Colonic mucosa (tissue), 4 donors: Measurements from ENCODE around the gene CACNA2D4. TPM values are rescaled to one million over a fixed set of nuclear protein-coding genes. Genes with fewer than 3 reads are reported as not detected.

Experiments
- DNase-seq: peaks from one replicate; pipeline ENCODE4 v3.0.0-alpha.2; 2020
- H3K27ac ChIP-seq: fragments of 200-600 bp; one replicate; pipeline ENCODE4 v1.8.0; 2021
- H3K27me3 ChIP-seq: fragments of 200-600 bp; one replicate; pipeline ENCODE4 v1.8.0; 2021
- H3K36me3 ChIP-seq: fragments of 200-600 bp; one replicate; pipeline ENCODE4 v1.8.0; 2021
- H3K4me1 ChIP-seq: fragments of 200-600 bp; one replicate; pipeline ENCODE4 v1.8.0; 2021; ENCODE audit warnings: mild to moderate bottlenecking
- H3K4me3 ChIP-seq: fragments of 200-600 bp; one replicate; pipeline ENCODE4 v1.8.0; 2021
- H3K9ac ChIP-seq, 2 donors: one replicate each; pipeline ENCODE4 v1.7.0; 2013; ENCODE audit warnings: control low read depth in 2 of 2, low read depth in 2 of 2, low read length in 2 of 2
- H3K9me3 ChIP-seq: fragments of 200-600 bp; one replicate; pipeline ENCODE4 v1.8.0; 2021
- CTCF ChIP-seq: fragments of 200-600 bp; IDR thresholded peaks from one replicate; pipeline ENCODE4 v1.8.0; 2022; ENCODE audit warnings: antibody characterized with exemption, mild to moderate bottlenecking
- intact Hi-C: fragments of 100-400 bp; cut with DNase I; formaldehyde crosslinking; loops from one replicate; pipeline ENCODE4 v1.14.1; 2022
- total RNA-seq, 2 donors: library from RNA; stranded (reverse); fragmentation: NEBNext Ultra II Directional in 1 of 2; extraction: Animal tissue kit (Norgen Biotek cat#: 25700) in 1 of 2; gene quantifications; one replicate each; pipeline ENCODE4 v1.2.1, GENCODE V29; 2021
- donor health status: healthy.
- donor health status: DM: no; HTN: no; CAD: no.
- donor health status: DM: no; HTN: no; CAD: no.

Gene CACNA2D4
- total RNA-seq, 2 donors from 2014 or later: 3.3 to 3.7 TPM

GRCh38 chr12:1932264-1932777 is 13.9 kb upstream of the CACNA2D4 start:
- H3K27me3 ChIP-seq: no peaks in the 10 kb centered on the region
- no peak overlapping the region for H3K9ac ChIP-seq
- no peak overlapping the region for H3K27ac ChIP-seq

DNA sequence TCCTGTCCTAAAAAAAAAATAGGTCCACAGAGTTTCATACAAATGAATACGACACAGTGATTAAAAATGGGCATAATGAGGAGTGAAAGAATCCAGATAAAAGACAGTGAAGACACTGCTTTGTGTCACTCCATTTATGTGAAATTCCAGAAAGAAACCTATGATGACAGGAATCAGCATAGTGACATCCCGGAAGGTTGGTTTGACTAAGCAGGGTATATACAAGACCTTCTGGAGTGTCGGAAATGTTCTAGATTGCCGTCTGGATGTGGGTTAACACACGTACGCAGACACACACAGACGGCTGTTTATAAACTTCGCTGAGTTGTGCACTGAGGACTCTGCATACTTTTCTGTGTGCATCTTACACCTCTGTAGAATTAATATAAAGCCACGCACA is 13.2 kb upstream of the CACNA2D4 start:
- Histone ChIP-seq H3K4me3 (no peak overlapping the region), H3K9me3 (no peaks in the 10 kb centered on the region), H3K27ac (no peak overlapping the region), H3K36me3 (no peaks in the 10 kb centered on the region), H3K9ac (no peak overlapping the region), H3K4me1 (no peaks in the 10 kb centered on the region), H3K27me3 (no peaks in the 10 kb centered on the region)
- no peak for DNase-seq
- TF ChIP-seq CTCF: no peak
- intact Hi-C loops: loop anchor here (5.0 kb wide), 1 partner anchor 284 kb away; no protein-coding TSS in a partner anchor

More at GRCh38 chr12:1932264-1932777, 13.9 kb upstream of the CACNA2D4 start:
- no peaks in the 10 kb centered on the region for H3K9me3 ChIP-seq
- no peak overlapping the region for H3K4me3 ChIP-seq
- no peaks in the 10 kb centered on the region for H3K4me1 ChIP-seq
- H3K36me3 ChIP-seq: no peaks in the 10 kb centered on the region
- TF ChIP-seq CTCF: no peak
- peak; percentile 76 for DNase-seq
- intact Hi-C loops: loop anchor here (5.0 kb wide), 1 partner anchor 285 kb away; no protein-coding TSS in a partner anchor

GRCh38 chr12:1930803-1931597 is 12.5 kb upstream of the CACNA2D4 start:
- no peaks in the 10 kb centered on the region for H3K27me3 ChIP-seq
- H3K9ac ChIP-seq: peak overlapping the region in 1 of 2 donors; percentile 2
- no peaks in the 10 kb centered on the region for H3K9me3 ChIP-seq
- H3K4me1 ChIP-seq: no peaks in the 10 kb centered on the region
- H3K4me3 ChIP-seq: no peak overlapping the region
- intact Hi-C loops: loop anchor here (5.0 kb wide), 1 partner anchor 284 kb away; no protein-coding TSS in a partner anchor
- no peak for TF ChIP-seq CTCF
- no peaks in the 10 kb centered on the region for H3K36me3 ChIP-seq
- DNase-seq: no peak
- no peak overlapping the region for H3K27ac ChIP-seq

GRCh38 chr12:1929985-1930802 is 11.7 kb upstream of the CACNA2D4 start:
- Histone ChIP-seq H3K27me3 (no peaks in the 10 kb centered on the region), H3K4me3 (no peak overlapping the region), H3K9ac (peak overlapping the region in 1 of 2 donors; percentile 43), H3K4me1 (no peaks in the 10 kb centered on the region), H3K36me3 (no peaks in the 10 kb centered on the region), H3K9me3 (no peaks in the 10 kb centered on the region), H3K27ac (no peak overlapping the region)
- TF ChIP-seq CTCF: no peak
- no peak for DNase-seq
- intact Hi-C loops: loop anchor here (5.0 kb wide), 2 partner anchors 123 to 283 kb away; no protein-coding TSS in a partner anchor

DNA sequence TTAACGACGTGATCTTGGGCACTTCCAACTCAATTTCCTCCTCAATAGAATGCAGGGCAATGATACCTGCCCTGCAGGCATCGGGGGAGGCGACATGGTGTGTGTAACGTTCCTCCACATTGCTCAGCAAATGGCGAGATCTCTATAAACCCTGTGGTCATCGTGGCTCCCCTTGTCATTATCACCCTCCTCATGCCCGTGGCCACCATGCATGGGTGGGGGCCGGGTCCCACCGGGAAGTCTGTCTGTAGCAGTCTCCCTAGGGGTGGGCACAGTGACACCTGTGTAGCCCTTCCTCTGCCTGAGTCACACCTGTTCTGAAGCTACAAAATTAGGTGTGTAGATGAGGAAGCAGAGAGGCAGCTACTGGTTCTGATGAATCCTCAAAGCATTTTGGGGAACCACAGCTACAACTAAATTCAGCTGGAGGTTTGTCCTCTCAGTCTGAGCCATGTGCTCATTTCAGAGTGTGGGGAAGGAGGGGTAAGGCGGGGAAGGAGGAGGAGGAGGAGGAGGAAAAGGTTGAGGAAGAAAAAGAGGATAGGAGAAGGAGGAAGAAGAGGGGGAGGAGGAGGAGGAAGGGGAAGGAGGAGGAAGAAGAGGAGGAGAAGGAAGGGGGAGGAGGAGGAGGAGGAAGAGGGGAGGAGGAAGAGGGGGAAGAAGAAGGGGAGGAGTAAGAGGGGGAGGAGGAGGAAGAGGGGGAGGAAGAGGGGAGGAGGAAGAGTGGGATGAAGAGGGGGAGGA is 11.0 kb upstream of the CACNA2D4 start:
- H3K4me1 ChIP-seq: no peaks in the 10 kb centered on the region
- H3K27me3 ChIP-seq: no peaks in the 10 kb centered on the region
- H3K9ac ChIP-seq: no peak overlapping the region
- TF ChIP-seq CTCF: no peak
- H3K4me3 ChIP-seq: no peak overlapping the region
- H3K27ac ChIP-seq: no peak overlapping the region
- peak; percentile 13 for DNase-seq
- no peaks in the 10 kb centered on the region for H3K36me3 ChIP-seq
- intact Hi-C loops: loop anchor here (5.0 kb wide), 1 partner anchor 122 kb away; no protein-coding TSS in a partner anchor
- no peaks in the 10 kb centered on the region for H3K9me3 ChIP-seq
